Trophoblast cell (in vitro differentiated cells and primary cell): ENCODE measurements around the gene GALNTL6.

Source experiments
- DNase-seq, 2 donors: peaks; one replicate each; pipeline ENCODE4 v3.0.0-alpha.2; 2016
- H2AFZ ChIP-seq: 2 replicates; pipeline ENCODE4 v1.6.1; 2013; ENCODE audit warnings: low read length, moderate library complexity, mild to moderate bottlenecking; ENCODE audit not compliant: insufficient read depth, poor library complexity
- H2AK5ac ChIP-seq: 2 replicates; pipeline ENCODE4 v1.6.1; 2013; ENCODE audit warnings: mild to moderate bottlenecking, low read length
- H2BK120ac ChIP-seq: 2 replicates; pipeline ENCODE4 v1.6.1; 2013; ENCODE audit warnings: low read length, mild to moderate bottlenecking, moderate library complexity; ENCODE audit not compliant: insufficient read depth, poor library complexity
- H2BK12ac ChIP-seq: 2 replicates; pipeline ENCODE4 v1.6.1; 2013; ENCODE audit warnings: mild to moderate bottlenecking, low read length, moderate library complexity
- H2BK5ac ChIP-seq: 2 replicates; pipeline ENCODE4 v1.6.1; 2013; ENCODE audit warnings: low read length, low read depth, moderate library complexity, mild to moderate bottlenecking; ENCODE audit not compliant: poor library complexity
- H3K14ac ChIP-seq: 2 replicates; pipeline ENCODE4 v1.6.1; 2013; ENCODE audit warnings: mild to moderate bottlenecking, low read length
- H3K18ac ChIP-seq: 2 replicates; pipeline ENCODE4 v1.6.1; 2013; ENCODE audit warnings: mild to moderate bottlenecking, low read length
- H3K23ac ChIP-seq: 2 replicates; pipeline ENCODE4 v1.6.1; 2013; ENCODE audit warnings: low read length
- H3K27ac ChIP-seq: 2 replicates; pipeline ENCODE4 v1.5.1; 2013; ENCODE audit warnings: low read depth, mild to moderate bottlenecking, inconsistent platforms, low read length, moderate library complexity
- H3K27me3 ChIP-seq: 2 replicates; pipeline ENCODE4 v1.6.1; 2013; ENCODE audit warnings: inconsistent platforms, mild to moderate bottlenecking, low read length, moderate library complexity; ENCODE audit not compliant: insufficient read depth
- H3K36me3 ChIP-seq, 2 experiments: 1 replicate in 1 of 2; 2 replicates in 1 of 2; pipeline ENCODE4 v1.6.1; 2013; ENCODE audit warnings: low read length in 2 of 2, mild to moderate bottlenecking in 2 of 2, moderate library complexity in 1 of 2; ENCODE audit not compliant: insufficient read depth in 2 of 2, control insufficient read depth in 1 of 2
- H3K4ac ChIP-seq: 2 replicates; pipeline ENCODE4 v1.6.1; 2013; ENCODE audit warnings: low read depth, mild to moderate bottlenecking, low read length, moderate library complexity
- H3K4me1 ChIP-seq, 2 experiments: 1 replicate in 1 of 2; 2 replicates in 1 of 2; pipeline ENCODE4 v1.6.1; 2013; ENCODE audit warnings: low read length in 2 of 2, mild to moderate bottlenecking in 2 of 2, moderate library complexity in 1 of 2; ENCODE audit not compliant: insufficient read depth in 2 of 2, control insufficient read depth in 1 of 2
- H3K4me2 ChIP-seq: 2 replicates; pipeline ENCODE4 v1.6.1; 2013; ENCODE audit warnings: inconsistent platforms, mild to moderate bottlenecking, low read length, moderate library complexity
- H3K4me3 ChIP-seq: 2 replicates; pipeline ENCODE4 v1.5.1; 2013; ENCODE audit warnings: mild to moderate bottlenecking, low read depth, low read length, inconsistent platforms
- H3K79me1 ChIP-seq: one replicate; pipeline ENCODE4 v1.6.1; 2013; ENCODE audit warnings: low read length
- H3K79me2 ChIP-seq: 2 replicates; pipeline ENCODE4 v1.6.1; 2013; ENCODE audit warnings: low read length, mild to moderate bottlenecking; ENCODE audit not compliant: control insufficient read depth, insufficient read depth, poor library complexity
- H3K9ac ChIP-seq: 2 replicates; pipeline ENCODE4 v1.6.1; 2013; ENCODE audit warnings: mild to moderate bottlenecking, low read length
- H3K9me3 ChIP-seq: 2 replicates; pipeline ENCODE4 v1.6.1; 2013; ENCODE audit warnings: low read depth, mild to moderate bottlenecking, control low read depth, inconsistent platforms, low read length; ENCODE audit not compliant: insufficient read depth
- H4K12ac ChIP-seq: 2 replicates; pipeline ENCODE4 v1.6.1; 2013; ENCODE audit warnings: low read depth, mild to moderate bottlenecking, low read length, moderate library complexity
- H4K8ac ChIP-seq: 2 replicates; pipeline ENCODE4 v1.6.1; 2013; ENCODE audit warnings: low read depth, mild to moderate bottlenecking, low read length, moderate library complexity
- H4K91ac ChIP-seq: one replicate; pipeline ENCODE4 v1.6.1; 2013; ENCODE audit warnings: low read depth, mild to moderate bottlenecking, low read length, moderate library complexity
- WGBS: extraction: QIAGEN DNeasy Blood & Tissue Kit; methylation state at CpG from one replicate; pipeline ENCODE4 v1.1.7; 2013; ENCODE audit warnings: missing lambda C conversion rate; ENCODE audit not compliant: insufficient read length, insufficient coverage; ENCODE audit errors: extremely low coverage; 5-methylcytosine and 5-hydroxymethylcytosine counted together

The GALNTL6 gene

GRCh38 chr4:172734555-172734954, 921.4 kb downstream of the GALNTL6 start:
- H3K4ac ChIP-seq: no peak overlapping the region
- H4K12ac ChIP-seq: no peak overlapping the region
- no peak overlapping the region for H2BK12ac ChIP-seq
- no peak overlapping the region for H3K23ac ChIP-seq
- no peak overlapping the region for H2BK5ac ChIP-seq
- H3K4me2 ChIP-seq: no peak overlapping the region
- H3K27ac ChIP-seq: no peak overlapping the region
- H3K79me1 ChIP-seq: no peaks in the 10 kb centered on the region
- no peak for DNase-seq
- no peaks in the 10 kb centered on the region for H3K27me3 ChIP-seq
- H2BK120ac ChIP-seq: no peak overlapping the region
- H3K18ac ChIP-seq: no peak overlapping the region
- H3K36me3 ChIP-seq: no peaks in the 10 kb centered on the region
- H3K9me3 ChIP-seq: peaks cover 7% of the 10 kb centered on the region
- no peak overlapping the region for H2AK5ac ChIP-seq
- no peak overlapping the region for H3K14ac ChIP-seq
- H3K9ac ChIP-seq: no peak overlapping the region
- no peaks in the 10 kb centered on the region for H3K4me1 ChIP-seq
- no peak overlapping the region for H2AFZ ChIP-seq
- no peak overlapping the region for H4K91ac ChIP-seq
- no peaks in the 10 kb centered on the region for H3K79me2 ChIP-seq
- no peak overlapping the region for H3K4me3 ChIP-seq
- H4K8ac ChIP-seq: no peak overlapping the region
- no CpG with 5 or more reads among the region's 4 CpGs for WGBS

DNA sequence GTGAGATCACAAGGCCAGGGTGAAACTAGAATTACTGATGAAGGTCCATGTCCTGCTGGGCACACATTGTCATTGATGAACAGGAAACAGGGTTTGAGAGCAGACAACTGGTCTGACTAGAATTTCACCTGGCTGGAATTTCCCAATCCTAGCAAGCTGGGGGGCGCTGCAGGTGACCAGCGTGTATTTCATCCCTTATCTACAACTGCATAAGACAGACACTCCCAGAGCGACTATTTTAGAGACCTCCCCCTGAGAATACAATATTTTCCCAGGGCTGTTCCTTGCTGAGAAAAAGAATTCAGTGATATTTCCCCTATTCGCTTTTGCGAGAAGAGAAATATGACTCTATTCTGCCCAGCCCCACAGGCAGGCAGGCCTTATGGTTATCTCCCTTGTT, 922.8 kb downstream of the GALNTL6 start:
- Histone ChIP-seq H4K8ac (no peak overlapping the region), H3K27me3 (no peaks in the 10 kb centered on the region), H3K4me2 (no peak overlapping the region), H3K36me3 (no peaks in the 10 kb centered on the region), H2BK120ac (no peak overlapping the region), H4K91ac (no peak overlapping the region), H3K4ac (no peak overlapping the region), H3K9me3 (peaks cover 7% of the 10 kb centered on the region), H3K27ac (no peak overlapping the region), H3K79me1 (no peaks in the 10 kb centered on the region), H2BK5ac (no peak overlapping the region), H2AFZ (no peak overlapping the region), H2AK5ac (no peak overlapping the region), H3K18ac (no peak overlapping the region), H3K4me3 (no peak overlapping the region), H3K79me2 (no peaks in the 10 kb centered on the region), H3K14ac (no peak overlapping the region), H3K4me1 (no peaks in the 10 kb centered on the region), H3K23ac (no peak overlapping the region), H2BK12ac (no peak overlapping the region), H3K9ac (no peak overlapping the region), H4K12ac (no peak overlapping the region)
- no CpG with 5 or more reads among the region's 5 CpGs for WGBS
- no peak for DNase-seq

DNA sequence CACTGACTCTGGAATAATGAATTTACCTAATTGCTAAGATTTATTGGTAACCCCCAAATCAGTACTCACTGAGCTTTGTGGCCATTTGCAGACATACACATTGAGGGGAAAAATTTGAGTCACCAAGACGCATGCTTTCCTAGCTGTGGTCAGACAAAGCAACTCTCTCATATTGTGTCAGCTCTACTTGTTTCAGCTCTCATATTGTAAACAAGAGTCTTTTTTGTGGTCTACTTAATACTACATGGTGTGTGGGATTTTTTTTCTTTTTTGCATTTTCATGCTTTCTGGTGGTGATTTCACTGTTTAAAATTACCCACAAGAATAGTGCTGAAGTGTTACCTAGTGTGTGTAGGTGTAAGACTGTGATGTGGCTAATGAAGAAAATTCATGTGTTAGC, 927.2 kb downstream of the GALNTL6 start:
- no peak overlapping the region for H2AK5ac ChIP-seq
- no CpG with 5 or more reads among the region's 1 CpG for WGBS
- no peak overlapping the region for H3K4me3 ChIP-seq
- no peak overlapping the region for H3K9ac ChIP-seq
- H3K79me2 ChIP-seq: no peaks in the 10 kb centered on the region
- no peak overlapping the region for H3K4ac ChIP-seq
- H3K36me3 ChIP-seq: no peaks in the 10 kb centered on the region
- H3K27ac ChIP-seq: no peak overlapping the region
- H3K4me1 ChIP-seq: no peaks in the 10 kb centered on the region
- H4K12ac ChIP-seq: no peak overlapping the region
- no peak overlapping the region for H3K4me2 ChIP-seq
- no peak overlapping the region for H2AFZ ChIP-seq
- H4K91ac ChIP-seq: no peak overlapping the region
- H3K27me3 ChIP-seq: no peaks in the 10 kb centered on the region
- no peak overlapping the region for H2BK12ac ChIP-seq
- no peaks in the 10 kb centered on the region for H3K79me1 ChIP-seq
- H4K8ac ChIP-seq: no peak overlapping the region
- H3K14ac ChIP-seq: no peak overlapping the region
- no peak overlapping the region for H2BK5ac ChIP-seq
- H2BK120ac ChIP-seq: no peak overlapping the region
- DNase-seq: no peak
- no peaks in the 10 kb centered on the region for H3K9me3 ChIP-seq
- H3K23ac ChIP-seq: no peak overlapping the region
- no peak overlapping the region for H3K18ac ChIP-seq

DNA sequence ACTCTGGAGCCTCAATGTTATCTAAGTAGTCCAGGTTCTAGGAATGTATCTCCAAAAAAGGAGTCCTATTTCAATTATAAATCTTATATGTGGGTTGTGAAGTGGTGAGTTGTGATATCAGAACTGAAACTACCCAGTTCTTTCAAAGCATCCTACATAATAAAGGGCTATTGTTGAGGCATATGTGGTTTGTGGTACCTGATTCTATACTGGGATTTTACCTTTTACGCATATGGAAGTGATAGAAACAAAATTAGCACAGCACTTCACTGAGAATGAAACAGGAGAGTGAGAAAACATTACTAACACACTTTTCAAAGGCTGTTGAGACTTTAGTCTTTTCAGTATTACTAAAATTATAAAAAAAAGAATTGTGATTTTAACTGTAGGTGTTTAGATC, 937.7 kb downstream of the GALNTL6 start:
- no peak overlapping the region for H3K23ac ChIP-seq
- no peaks in the 10 kb centered on the region for H3K4me1 ChIP-seq
- no peak overlapping the region for H3K18ac ChIP-seq
- no peaks in the 10 kb centered on the region for H3K9me3 ChIP-seq
- no peak overlapping the region for H2AFZ ChIP-seq
- H3K79me1 ChIP-seq: no peaks in the 10 kb centered on the region
- no peak overlapping the region for H3K4ac ChIP-seq
- H4K91ac ChIP-seq: no peak overlapping the region
- no peak overlapping the region for H3K4me3 ChIP-seq
- no peak for DNase-seq
- H3K4me2 ChIP-seq: no peak overlapping the region
- no peaks in the 10 kb centered on the region for H3K27me3 ChIP-seq
- no peak overlapping the region for H3K27ac ChIP-seq
- H3K9ac ChIP-seq: no peak overlapping the region
- no peak overlapping the region for H2BK120ac ChIP-seq
- no peak overlapping the region for H3K14ac ChIP-seq
- H2BK5ac ChIP-seq: no peak overlapping the region
- WGBS: no CpG with 5 or more reads among the region's 1 CpG
- H4K12ac ChIP-seq: no peak overlapping the region
- no peak overlapping the region for H2AK5ac ChIP-seq
- no peaks in the 10 kb centered on the region for H3K36me3 ChIP-seq
- H2BK12ac ChIP-seq: no peak overlapping the region
- H3K79me2 ChIP-seq: no peaks in the 10 kb centered on the region
- H4K8ac ChIP-seq: no peak overlapping the region
